Transverse colon (tissue), 4 donors: ENCODE measurements around the gene KRT38. TPM values are rescaled to one million over a fixed set of nuclear protein-coding genes. Genes with fewer than 3 reads are reported as not detected.
"Not testable (repeated sequence)": the region's sequence is repeated elsewhere in the genome, so short reads cannot be mapped to it uniquely, and the experiment has no call there.

Source experiments
- DNase-seq: peaks from one replicate; pipeline ENCODE4 v3.0.0-alpha.2; 2019
- H3K27ac ChIP-seq, 4 donors: fragments of 200-600 bp; sonication (generic); 2 replicates each; pipeline ENCODE4 v1.5.1; 2016 to 2018; ENCODE audit warnings: inconsistent platforms in 4 of 4
- H3K27me3 ChIP-seq: fragments of 200-600 bp; sonication (generic); 2 replicates; pipeline ENCODE4 v1.5.1; 2017; ENCODE audit warnings: inconsistent platforms
- H3K36me3 ChIP-seq, 4 donors: fragments of 200-600 bp; sonication (generic); 2 replicates each; pipeline ENCODE4 v1.5.1; 2017 to 2019; ENCODE audit warnings: inconsistent platforms in 4 of 4
- H3K4me1 ChIP-seq, 4 donors: fragments of 200-600 bp; sonication (generic); 2 replicates each; pipeline ENCODE4 v1.5.1; 2017 to 2020; ENCODE audit warnings: inconsistent platforms in 4 of 4
- H3K4me3 ChIP-seq, 4 donors: fragments of 200-600 bp; sonication (generic); 1 replicate in 1 of 4; 2 replicates in 3 of 4; pipeline versions ENCODE4 v1.5.1 to v1.6.1; 2017 to 2019; ENCODE audit warnings: inconsistent platforms in 4 of 4
- H3K9me3 ChIP-seq, 2 donors: fragments of 200-600 bp; sonication (generic); 2 replicates each; pipeline ENCODE4 v1.5.1; 2017 to 2019; ENCODE audit warnings: inconsistent platforms in 2 of 2
- EP300 ChIP-seq: sonication (generic); formaldehyde crosslinking; IDR thresholded peaks from one replicate; pipeline ENCODE4 v1.6.1; 2017; ENCODE audit warnings: antibody characterized with exemption, low read depth
- POLR2A ChIP-seq: fragments of 450-650 bp; IDR thresholded peaks from one replicate; pipeline ENCODE4 v1.6.1; 2016; ENCODE audit warnings: antibody characterized with exemption, mild to moderate bottlenecking, moderate library complexity
- POLR2AphosphoS5 ChIP-seq, 3 donors: sonication (generic); formaldehyde crosslinking; IDR thresholded peaks; one replicate each; pipeline ENCODE4 v1.6.1; 2016; ENCODE audit warnings: antibody characterized with exemption in 3 of 3
- WGBS, 2 donors: methylation state at CpG; one replicate each; pipeline ENCODE4 v1.1.5; 2018; ENCODE audit warnings: low coverage in 1 of 2; 5-methylcytosine and 5-hydroxymethylcytosine counted together
- in situ Hi-C, 4 donors: fragments of 200-750 bp; cut with MboI; loops; one replicate each; pipeline versions ENCODE4 v1.15.0 to v1.15.1; 2017; ENCODE audit warnings: low sequenced_read_pairs in 3 of 4, low pct_ligation_motif_present in 1 of 4, low pct_unique_long_range_greater_than_20kb in 1 of 4
- intact Hi-C: fragments of 100-400 bp; cut with DNase I; formaldehyde crosslinking; loops from one replicate; pipeline ENCODE4 v1.15.1; 2023; ENCODE audit warnings: low total_unique reads
- total RNA-seq, 4 donors: library from RNA; depleted of rRNA; stranded (reverse); fragments of >200 nt; gene quantifications; one replicate each; pipeline ENCODE4 v1.1.0, GENCODE V29; 2016
- TF ChIP-seq, protein P1 (sequence below), 5 experiments: fragments of 200-600 bp in 3 of 5; fragments of 450-650 bp in 2 of 5; sonication (generic) in 3 of 5; IDR thresholded peaks; 1 replicate in 2 of 5; 2 replicates in 3 of 5; pipeline ENCODE4 v1.5.1; 2016 to 2017; ENCODE audit warnings: antibody characterized with exemption in 5 of 5, inconsistent platforms in 3 of 5, mild to moderate bottlenecking in 2 of 5, moderate library complexity in 1 of 5

KRT38 gene
- total RNA-seq, 4 donors from 2014 or later, result not detected

DNA sequence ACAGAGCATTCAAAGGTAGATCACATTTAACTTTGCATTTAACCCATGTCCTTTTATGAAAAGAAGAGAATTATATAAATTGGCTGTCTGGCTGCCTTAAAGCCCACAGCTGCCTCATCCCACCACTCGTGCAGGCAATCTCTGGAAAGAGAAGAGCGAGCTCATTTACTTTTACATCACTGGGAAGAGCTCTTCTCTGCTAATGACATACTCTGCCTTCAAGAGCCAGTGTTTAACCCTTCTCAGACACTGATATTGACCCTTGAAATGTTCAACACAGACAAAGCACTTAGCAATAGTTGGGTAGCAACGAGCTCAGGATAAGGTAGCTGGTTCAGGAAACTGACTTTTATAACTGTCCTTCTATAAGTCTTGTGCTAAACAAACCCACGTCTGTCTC lies 6.8 kb downstream of the KRT38 start:
- H3K4me3 ChIP-seq, result no peak overlapping the region
- intact Hi-C loops (no loop called here), in situ Hi-C loops (no loop called here)
- TF ChIP-seq POLR2AphosphoS5 (IDR thresholded peaks at IDR 0.05) (no peak), EP300 (no peak), POLR2A (no peak)
- TF ChIP-seq, protein P1, sequence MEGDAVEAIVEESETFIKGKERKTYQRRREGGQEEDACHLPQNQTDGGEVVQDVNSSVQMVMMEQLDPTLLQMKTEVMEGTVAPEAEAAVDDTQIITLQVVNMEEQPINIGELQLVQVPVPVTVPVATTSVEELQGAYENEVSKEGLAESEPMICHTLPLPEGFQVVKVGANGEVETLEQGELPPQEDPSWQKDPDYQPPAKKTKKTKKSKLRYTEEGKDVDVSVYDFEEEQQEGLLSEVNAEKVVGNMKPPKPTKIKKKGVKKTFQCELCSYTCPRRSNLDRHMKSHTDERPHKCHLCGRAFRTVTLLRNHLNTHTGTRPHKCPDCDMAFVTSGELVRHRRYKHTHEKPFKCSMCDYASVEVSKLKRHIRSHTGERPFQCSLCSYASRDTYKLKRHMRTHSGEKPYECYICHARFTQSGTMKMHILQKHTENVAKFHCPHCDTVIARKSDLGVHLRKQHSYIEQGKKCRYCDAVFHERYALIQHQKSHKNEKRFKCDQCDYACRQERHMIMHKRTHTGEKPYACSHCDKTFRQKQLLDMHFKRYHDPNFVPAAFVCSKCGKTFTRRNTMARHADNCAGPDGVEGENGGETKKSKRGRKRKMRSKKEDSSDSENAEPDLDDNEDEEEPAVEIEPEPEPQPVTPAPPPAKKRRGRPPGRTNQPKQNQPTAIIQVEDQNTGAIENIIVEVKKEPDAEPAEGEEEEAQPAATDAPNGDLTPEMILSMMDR (IDR thresholded peaks at IDR 0.05), result no peak
- H3K9me3 ChIP-seq, result no peaks in the 10 kb centered on the region
- no peak for DNase-seq
- H3K4me1 ChIP-seq, result no peaks in the 10 kb centered on the region
- 49 to 56% methylated on average over 3 to 4 of the region's 4 CpGs for WGBS, 2 donors
- no peak overlapping the region for H3K27ac ChIP-seq
- no peaks in the 10 kb centered on the region for H3K36me3 ChIP-seq
- no peaks in the 10 kb centered on the region for H3K27me3 ChIP-seq

GRCh38 chr17:41433586-41433985 lies 7.2 kb downstream of the KRT38 start:
- in situ Hi-C loops, result no loop called here
- no peak for DNase-seq
- Histone ChIP-seq H3K36me3 (no peaks in the 10 kb centered on the region), H3K27me3 (no peaks in the 10 kb centered on the region), H3K4me3 (no peak overlapping the region), H3K4me1 (no peaks in the 10 kb centered on the region), H3K9me3 (no peaks in the 10 kb centered on the region), H3K27ac (no peak overlapping the region)
- intact Hi-C loops, result no loop called here
- TF ChIP-seq POLR2AphosphoS5 (IDR thresholded peaks at IDR 0.05) (no peak), POLR2A (no peak), EP300 (no peak)
- TF ChIP-seq, protein P1 (IDR thresholded peaks at IDR 0.05), result no peak
- 55 to 60% methylated on average over 1 to 4 of the region's 4 CpGs for WGBS, 2 donors

GRCh38 chr17:41430376-41430775 lies 10.4 kb downstream of the KRT38 start:
- intact Hi-C loops, H3K27me3 ChIP-seq, H3K4me1 ChIP-seq, H3K4me3 ChIP-seq, H3K36me3 ChIP-seq, in situ Hi-C loops, H3K9me3 ChIP-seq, H3K27ac ChIP-seq, DNase-seq: not testable (repeated sequence)
- 91 to 100% methylated on average over 2 to 9 of the region's 9 CpGs for WGBS, 2 donors

GRCh38 chr17:41429667-41430066 lies 11.1 kb downstream of the KRT38 start:
- Histone ChIP-seq H3K9me3 (no peaks in the 10 kb centered on the region), H3K27ac (no peak overlapping the region), H3K4me3 (no peak overlapping the region), H3K36me3 (no peaks in the 10 kb centered on the region), H3K27me3 (no peaks in the 10 kb centered on the region), H3K4me1 (no peaks in the 10 kb centered on the region)
- TF ChIP-seq POLR2A, result no peak
- no peak for TF ChIP-seq POLR2AphosphoS5 (IDR thresholded peaks at IDR 0.05)
- TF ChIP-seq, protein P1 (IDR thresholded peaks at IDR 0.05), result no peak
- no peak for TF ChIP-seq EP300
- intact Hi-C loops, result no loop called here
- no peak for DNase-seq
- 62 to 79% methylated on average over 2 to 7 of the region's 7 CpGs for WGBS, 2 donors
- in situ Hi-C loops, result no loop called here

DNA sequence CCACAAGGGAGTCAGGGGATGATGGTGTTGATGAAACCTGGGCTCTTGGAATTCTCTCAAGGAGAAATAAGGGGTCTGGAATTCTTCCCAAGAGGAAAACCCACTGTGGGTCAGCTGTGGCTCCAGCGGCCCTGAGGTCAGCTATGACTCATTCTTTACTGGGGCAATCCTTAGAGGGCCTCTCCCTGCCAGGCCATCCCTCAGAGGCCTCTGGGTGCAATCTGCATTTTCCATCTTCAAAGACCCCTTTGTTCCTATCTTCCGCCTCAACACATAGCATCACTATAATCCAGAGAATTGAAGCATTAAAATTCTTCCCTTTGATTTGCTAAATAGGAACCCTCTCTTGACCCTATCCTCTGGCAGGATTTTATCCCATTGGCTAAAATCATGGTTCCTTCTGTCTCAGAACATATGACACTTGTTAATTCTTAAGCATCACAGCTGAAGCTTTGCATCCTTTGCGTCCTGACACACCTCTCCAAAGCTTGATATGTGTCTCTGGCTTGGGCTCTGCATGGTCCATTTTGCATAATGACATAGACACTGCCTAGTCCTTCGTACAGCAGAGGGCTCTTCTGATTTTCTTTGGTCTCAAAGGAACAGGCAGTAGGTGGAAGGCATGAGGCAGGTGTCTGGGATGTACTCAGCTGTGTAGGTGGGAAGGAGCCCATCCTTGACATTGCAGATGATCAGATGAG lies 12.0 kb downstream of the KRT38 start:
- no peak for DNase-seq
- Histone ChIP-seq H3K27me3 (no peaks in the 10 kb centered on the region), H3K9me3 (no peaks in the 10 kb centered on the region), H3K4me1 (no peaks in the 10 kb centered on the region), H3K36me3 (no peaks in the 10 kb centered on the region), H3K27ac (no peak overlapping the region), H3K4me3 (no peak overlapping the region)
- TF ChIP-seq, protein P1 (IDR thresholded peaks at IDR 0.05), result no peak
- no peak for TF ChIP-seq POLR2A
- TF ChIP-seq EP300, result no peak
- TF ChIP-seq POLR2AphosphoS5 (IDR thresholded peaks at IDR 0.05), result no peak
- in situ Hi-C loops, result no loop called here
- intact Hi-C loops, result no loop called here
- 52 to 88% methylated on average over 2 to 4 of the region's 4 CpGs for WGBS, 2 donors
